B cell (primary cell): ENCODE results near the gene HS3ST3A1.

ENCODE experiments used
- EZH2 ChIP-seq: IDR thresholded peaks from 2 replicates; pipeline ENCODE4 v1.6.1; 2012; ENCODE audit warnings: borderline replicate concordance, low read depth, mild to moderate bottlenecking, moderate library complexity, low read length; ENCODE audit not compliant: insufficient read depth, poor library complexity, severe bottlenecking
- TF ChIP-seq, protein P1 (sequence below): fragments of 200-600 bp; IDR thresholded peaks from one replicate; pipeline ENCODE4 v1.8.0; 2022; ENCODE audit warnings: antibody characterized with exemption, mild to moderate bottlenecking

- TF ChIP-seq, protein P1, sequence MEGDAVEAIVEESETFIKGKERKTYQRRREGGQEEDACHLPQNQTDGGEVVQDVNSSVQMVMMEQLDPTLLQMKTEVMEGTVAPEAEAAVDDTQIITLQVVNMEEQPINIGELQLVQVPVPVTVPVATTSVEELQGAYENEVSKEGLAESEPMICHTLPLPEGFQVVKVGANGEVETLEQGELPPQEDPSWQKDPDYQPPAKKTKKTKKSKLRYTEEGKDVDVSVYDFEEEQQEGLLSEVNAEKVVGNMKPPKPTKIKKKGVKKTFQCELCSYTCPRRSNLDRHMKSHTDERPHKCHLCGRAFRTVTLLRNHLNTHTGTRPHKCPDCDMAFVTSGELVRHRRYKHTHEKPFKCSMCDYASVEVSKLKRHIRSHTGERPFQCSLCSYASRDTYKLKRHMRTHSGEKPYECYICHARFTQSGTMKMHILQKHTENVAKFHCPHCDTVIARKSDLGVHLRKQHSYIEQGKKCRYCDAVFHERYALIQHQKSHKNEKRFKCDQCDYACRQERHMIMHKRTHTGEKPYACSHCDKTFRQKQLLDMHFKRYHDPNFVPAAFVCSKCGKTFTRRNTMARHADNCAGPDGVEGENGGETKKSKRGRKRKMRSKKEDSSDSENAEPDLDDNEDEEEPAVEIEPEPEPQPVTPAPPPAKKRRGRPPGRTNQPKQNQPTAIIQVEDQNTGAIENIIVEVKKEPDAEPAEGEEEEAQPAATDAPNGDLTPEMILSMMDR, result no peak
- TF ChIP-seq EZH2, result no peak
These were observed 139.6 kb downstream of the HS3ST3A1 start for GRCh38 chr17:13462146-13462545.
